Pulmonary artery endothelial cell (primary cell): ENCODE measurements around the gene C8G. TPM values are rescaled to one million over a fixed set of nuclear protein-coding genes. Genes with fewer than 3 reads are reported as not detected.

ENCODE experiments used
- DNase-seq: peaks from one replicate; pipeline ENCODE4 v3.0.0-alpha.2; 2011; ENCODE audit warnings: low read depth, low spot score
- total RNA-seq: library from RNA; depleted of rRNA; stranded (reverse); fragments of >200 nt; gene quantifications from 2 replicates; pipeline ENCODE4 v1.2.3, GENCODE V29; 2014

The C8G gene
- total RNA-seq, 1 donor from 2014 or later, result not detected

DNA sequence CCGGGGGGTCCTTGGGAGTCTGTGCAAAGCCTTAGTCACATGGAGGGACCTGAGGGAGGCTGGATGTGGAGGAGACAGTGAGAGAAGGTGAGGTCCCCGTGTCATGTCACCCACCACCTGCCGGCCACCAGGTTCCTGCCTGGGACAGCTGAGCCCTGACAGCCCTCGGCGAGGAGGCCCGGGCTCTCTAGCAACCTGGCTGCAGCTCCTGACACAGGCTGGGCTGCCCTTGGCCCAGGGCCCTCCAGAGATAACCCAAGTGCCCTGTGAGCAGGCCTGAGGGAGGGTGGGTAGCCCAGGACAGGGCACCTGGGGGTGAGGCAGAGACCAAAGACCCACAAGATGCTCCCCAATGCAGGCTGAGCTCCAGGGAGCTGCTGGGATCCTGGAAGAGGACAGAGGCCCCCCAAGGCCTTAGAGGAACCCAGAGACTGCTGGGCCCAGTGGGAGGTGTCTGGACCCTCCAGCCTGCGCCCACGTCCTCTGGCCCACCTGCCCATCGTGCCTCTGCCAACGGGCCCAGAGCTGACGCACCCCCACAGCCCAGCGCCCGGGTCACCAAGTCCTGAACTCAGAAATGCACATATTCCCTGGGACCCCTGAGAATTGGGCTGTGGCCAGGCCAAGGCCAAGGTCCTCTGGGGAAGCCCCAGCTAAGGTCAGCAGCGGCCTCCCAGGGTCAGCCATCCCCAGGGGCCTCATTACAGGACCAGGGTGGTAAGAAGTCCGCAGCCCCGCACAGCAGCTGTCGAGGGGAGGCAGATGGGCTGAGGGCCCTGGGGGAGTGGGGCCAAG is 23.5 kb downstream of the C8G start:
- no peak for DNase-seq

- no peak for DNase-seq
Observed at GRCh38 chr9:136969150-136969549, 24.1 kb downstream of the C8G start.

- no peak for DNase-seq
Observed at GRCh38 chr9:136969774-136970173, 24.7 kb downstream of the C8G start.

- DNase-seq, result no peak
Observed at GRCh38 chr9:136970361-136970760, 25.3 kb downstream of the C8G start.

GRCh38 chr9:136971746-136972145 is 26.7 kb downstream of the C8G start:
- DNase-seq, result no peak

GRCh38 chr9:136972335-136972734 is 27.3 kb downstream of the C8G start:
- no peak for DNase-seq

DNA sequence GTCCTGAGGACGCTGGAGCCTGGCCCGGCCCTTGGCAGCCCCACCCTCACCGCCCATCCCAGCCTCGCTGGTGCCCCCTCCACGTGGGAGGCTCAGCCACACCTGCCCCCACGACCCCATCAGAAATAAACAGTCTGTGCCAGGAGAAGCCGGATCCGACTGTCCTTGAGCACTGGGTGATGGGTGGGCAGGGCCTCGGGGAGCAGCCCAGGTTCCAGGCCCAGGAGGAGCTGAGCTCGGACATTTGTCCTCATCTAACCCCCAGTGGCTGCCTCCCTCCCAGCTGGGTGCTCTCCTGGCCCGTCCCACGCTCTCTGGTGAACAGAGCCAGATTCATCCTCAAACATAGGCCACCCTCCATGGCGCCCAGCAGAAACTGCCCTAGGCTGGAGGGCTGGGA is 27.7 kb downstream of the C8G start:
- no peak for DNase-seq

DNA sequence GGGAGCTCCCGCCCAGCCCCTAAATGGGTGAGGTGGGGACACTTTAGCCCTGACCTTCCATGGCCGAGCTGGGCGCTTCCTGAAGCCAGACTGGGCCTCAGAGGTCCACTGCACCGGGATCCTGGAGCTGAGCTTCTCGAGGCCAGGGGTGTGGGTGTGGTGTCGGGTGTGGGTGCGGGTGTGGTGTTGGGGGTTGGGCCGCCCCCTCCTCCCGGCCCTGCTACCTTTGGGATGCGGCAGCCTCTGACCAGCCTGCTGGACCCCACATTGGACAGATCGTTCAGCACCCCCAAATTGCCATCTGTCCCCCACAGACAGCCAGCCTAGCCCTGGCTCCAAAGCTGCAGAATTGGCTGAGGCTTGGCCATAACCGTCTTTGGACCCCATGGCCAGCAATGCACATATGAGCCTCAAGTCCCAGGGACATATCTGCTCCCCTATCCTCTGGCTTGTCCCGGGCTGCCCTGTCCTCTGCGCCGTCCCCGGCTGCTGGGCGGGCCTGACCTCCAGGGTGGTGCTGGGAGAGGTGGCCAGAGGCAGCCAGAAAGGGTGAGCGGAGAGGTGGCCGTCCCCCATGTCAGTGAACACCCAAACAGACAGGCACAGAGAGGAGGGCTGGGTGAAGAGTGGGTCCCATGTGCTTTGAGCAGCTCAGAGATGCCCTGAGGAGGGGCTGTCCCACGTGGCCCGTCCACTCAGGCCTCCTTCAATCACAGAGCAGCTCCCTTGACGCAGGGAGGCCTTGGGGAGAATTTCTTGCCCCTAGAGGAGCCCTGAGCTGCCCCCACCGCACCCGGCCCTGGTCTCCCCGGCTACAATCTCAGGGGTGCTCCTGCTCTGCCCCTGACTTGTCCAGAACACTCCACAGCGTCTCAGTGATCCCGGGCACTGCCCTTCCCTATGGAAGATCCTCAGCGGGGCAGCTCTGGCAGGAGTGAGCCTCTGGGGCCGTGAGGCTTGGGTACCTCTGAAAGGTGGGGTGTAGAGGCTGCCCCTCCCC is 28.9 kb downstream of the C8G start:
- no peak for DNase-seq

DNA sequence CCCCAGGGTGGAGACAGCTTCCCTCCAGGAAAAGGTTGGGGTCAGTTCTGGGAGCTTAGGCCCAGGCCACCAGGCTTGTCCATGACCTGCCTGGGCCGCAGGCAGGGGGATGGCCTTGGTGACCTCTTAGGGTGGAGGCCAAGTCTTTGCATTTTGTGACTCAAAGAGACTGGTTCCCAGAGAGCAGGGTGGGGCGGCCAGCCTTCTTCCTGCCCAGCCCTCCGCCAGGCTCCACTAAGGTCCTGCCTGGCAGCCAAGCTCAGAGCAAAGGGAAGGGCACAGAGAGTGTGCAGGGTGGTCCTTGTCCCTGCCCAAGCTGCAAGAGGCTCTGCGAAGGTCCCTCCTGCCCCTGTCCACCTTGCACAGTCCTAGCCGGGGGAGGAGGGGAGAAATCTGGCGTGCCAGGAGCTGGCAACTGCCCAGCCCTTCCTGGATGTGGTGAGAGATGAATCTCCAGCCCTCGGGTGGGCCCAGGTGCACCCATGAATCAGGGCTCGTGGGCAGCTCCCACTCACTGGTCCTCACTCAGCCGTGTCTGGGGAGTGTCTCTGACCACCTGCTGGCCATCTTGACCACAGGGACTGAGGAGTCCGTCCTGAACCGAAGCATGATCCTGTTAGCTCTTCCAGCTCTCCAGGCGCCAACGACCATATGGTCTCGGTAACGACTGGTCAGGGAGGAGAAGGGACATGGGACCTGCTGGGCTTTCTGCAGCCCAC is 29.9 kb downstream of the C8G start:
- DNase-seq, result no peak

DNA sequence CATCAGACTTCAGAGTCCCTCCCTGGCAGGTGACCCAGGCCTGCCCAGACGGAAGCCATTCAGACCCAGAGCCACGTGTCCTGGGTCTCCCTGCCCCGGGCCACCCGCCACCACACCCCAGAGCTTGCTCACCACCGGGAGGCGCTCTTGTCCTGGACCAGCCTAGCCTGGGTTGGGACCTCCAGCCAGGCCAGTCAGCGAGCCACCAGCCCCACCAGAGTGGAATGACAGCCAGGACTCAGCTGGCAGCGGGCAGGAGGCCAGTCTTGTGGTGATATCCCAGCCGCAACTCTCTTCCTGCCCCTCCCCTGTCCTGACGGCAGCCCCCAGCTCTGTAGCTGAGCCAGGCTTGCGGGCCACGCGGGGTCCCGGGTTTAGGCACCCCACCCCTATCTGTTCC is 30.6 kb downstream of the C8G start:
- DNase-seq, result no peak

- no peak for DNase-seq
Observed at GRCh38 chr9:136977223-136977622, 32.2 kb downstream of the C8G start, which contains the start of gene PTGDS. TSS of gene PTGDS (plus strand) at chr9:136977504. CDS start at chr9:136977579, 75 bp downstream.

DNA sequence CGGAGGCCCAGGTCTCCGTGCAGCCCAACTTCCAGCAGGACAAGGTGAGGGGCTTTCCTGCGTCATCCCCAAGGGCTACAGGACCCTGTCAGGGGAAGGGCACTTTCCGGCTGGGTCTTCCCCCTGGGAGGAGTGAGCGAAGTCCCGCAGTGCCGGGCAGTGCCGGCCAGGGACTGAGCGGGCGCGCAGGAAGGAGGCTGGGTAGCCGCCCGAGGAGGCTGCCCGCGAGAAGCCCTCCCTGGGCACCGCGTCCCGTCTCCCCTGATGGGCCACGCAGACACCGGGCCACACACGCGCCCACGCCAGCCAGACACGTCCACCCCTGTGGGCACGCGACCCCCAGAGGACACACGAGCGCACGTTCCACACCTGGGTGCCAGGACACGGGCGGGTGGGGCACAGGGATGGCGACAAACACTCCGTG is 32.6 kb downstream of the C8G start:
- DNase-seq, result no peak

DNA sequence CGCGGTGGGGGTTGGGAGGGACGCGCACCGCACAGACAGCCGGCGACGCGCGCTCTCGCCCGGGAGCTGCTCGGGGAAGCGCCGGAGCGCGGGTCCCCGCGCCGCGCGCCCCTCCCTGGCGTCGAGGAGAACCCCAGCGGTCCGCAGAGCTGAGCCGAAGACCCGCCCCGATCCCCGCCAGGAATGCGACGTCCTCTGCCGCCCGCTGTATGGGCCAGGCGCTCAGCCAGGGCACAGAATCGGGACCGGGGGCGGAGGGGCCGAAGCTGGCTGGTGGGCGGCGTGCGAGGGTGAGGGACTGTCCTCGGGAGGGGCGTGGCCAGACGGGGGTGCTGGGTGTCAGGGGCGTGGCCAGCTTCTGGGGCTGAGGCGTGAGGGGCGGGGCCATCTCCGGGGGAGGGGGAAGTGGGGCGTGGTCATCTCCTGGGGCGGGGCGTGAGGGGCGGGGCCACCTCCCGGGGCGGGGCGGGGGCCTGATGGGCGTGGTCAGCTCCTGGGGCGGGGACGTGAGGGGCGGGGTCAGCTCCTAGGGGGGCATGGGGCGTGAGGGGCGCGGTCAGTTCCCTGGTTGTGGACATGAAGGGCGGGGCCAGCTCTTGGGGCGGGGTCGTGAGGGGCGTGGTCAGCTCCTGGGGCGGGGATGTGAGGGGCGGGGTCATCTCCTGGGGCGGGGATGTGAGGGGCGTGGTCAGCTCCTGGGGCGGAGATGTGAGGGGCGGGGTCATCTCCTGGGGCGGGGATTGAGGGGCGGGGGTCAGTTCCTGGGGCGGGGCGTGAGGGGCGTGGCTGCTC is 33.2 kb downstream of the C8G start:
- no peak for DNase-seq

DNA sequence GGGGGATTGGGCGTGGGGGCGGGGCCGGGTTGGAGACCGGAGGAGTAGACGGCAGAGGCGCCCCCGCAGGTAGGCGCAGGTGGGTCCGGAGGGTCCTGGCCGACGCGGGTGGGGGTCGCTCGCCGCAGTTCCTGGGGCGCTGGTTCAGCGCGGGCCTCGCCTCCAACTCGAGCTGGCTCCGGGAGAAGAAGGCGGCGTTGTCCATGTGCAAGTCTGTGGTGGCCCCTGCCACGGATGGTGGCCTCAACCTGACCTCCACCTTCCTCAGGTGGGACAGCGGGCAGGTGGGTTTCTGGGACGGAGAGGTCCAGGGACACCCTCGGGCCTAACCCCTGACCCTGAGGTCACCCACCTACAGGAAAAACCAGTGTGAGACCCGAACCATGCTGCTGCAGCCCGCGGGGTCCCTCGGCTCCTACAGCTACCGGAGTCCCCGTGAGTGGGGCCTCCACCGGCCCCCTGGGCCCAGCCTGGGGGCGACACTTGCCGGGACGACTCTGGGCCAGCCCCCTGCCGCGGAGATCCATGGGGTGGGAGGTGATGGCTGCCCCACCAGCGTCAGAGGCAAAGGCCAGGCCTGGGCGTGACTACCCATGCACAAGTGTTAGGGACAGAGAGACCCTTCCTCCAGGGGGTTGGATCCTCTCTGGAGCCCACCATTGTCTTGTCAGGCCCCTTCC is 34.0 kb downstream of the C8G start:
- DNase-seq, result no peak

GRCh38 chr9:136979769-136980587 is 34.9 kb downstream of the C8G start:
- DNase-seq, result no peak

DNA sequence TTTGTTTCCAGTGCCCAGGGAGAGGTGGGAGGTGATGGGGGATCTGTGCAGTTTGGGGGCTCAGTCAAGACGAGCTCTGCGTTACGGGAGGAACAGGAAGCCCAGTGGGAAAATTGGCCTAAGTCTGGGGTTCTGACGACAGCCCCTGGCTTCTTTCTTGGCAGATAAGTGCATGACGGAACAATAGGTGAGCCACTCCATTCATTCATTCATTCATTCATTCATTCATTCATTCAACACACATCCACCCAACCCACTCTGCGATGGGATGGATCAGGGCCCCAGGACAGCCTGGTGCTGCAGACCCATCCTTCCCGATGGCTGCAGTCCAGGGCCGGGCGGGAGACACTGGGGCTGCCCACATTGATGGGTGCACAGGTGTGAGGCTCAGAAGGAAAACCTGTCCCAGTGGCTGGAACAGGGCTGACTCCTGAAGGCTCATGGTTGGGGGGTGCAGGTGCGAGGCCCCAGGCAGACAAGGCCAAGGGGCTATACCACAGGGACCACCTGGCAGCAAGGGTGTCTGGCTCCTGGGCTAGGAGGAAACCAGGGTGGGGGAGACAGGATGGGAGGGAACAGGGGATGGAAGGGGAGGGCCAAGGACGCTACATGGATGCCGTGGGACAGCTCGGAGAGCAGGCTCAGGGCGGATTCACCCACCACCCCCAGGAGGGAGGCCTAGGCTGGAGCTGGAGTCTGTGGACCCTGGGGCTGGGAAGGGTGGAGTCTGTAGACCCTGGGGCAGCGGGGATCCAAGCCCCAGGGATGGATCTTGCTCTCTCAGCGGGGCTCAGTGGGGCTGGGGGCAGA is 35.8 kb downstream of the C8G start:
- no peak for DNase-seq

GRCh38 chr9:136981588-136982231 is 36.7 kb downstream of the C8G start:
- no peak for DNase-seq
